CD4-positive, alpha-beta T cell treated with Interleukin-12 subunit alpha and Interleukin-12 subunit beta, for 1 hour (primary cell): ENCODE data around the gene RXRB.
"Not testable (repeated sequence)": the region's sequence is repeated elsewhere in the genome, so short reads cannot be mapped to it uniquely, and the experiment has no call there.

Source experiments
- DNase-seq: peaks from one replicate; pipeline ENCODE4 v3.0.0-alpha.2; 2020

Gene RXRB

GRCh38 chr6:33160728-33161344 lies 39.6 kb downstream of the RXRB start:
- DNase-seq = no peak

GRCh38 chr6:33160096-33160495 lies 40.4 kb downstream of the RXRB start:
- no peak for DNase-seq

DNA sequence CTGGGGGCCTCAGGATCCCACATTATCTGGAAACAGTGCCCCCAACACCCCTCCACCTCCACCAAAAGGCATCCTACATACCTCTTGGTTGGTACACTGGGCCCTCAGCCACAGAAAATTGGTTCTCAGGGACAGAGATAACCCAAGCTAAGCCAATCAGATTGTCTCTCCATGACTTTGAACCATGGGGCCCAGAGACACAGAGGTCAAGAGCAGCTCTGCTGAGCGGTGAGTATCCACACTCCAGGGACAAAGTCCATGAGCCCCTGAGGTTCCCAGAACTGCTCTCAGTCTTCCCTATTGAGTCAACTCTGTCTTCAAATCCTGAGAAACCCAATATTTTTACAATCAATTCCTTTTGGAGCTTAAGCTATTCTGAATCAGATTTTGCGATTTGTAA lies 43.5 kb downstream of the RXRB start:
- DNase-seq = no peak

DNA sequence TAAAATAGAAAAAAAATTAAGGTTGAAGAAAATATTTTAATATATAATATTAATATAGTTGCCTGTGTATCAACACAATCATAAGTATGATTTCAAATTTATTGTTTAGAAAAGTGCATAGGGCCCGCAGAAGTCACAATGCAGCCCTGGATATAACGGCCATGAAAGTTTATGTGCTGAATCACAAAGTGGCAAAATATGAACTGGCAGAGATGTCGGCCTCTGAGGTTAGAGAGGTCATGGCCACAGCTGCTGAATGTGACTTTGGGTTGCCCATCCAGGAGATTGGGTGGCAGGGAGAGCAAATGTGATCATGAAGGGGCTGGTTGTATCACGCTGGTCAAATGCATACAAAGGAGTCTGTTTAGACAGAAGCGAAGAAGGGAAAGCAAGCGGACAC lies 43.9 kb downstream of the RXRB start:
- no peak for DNase-seq

DNA sequence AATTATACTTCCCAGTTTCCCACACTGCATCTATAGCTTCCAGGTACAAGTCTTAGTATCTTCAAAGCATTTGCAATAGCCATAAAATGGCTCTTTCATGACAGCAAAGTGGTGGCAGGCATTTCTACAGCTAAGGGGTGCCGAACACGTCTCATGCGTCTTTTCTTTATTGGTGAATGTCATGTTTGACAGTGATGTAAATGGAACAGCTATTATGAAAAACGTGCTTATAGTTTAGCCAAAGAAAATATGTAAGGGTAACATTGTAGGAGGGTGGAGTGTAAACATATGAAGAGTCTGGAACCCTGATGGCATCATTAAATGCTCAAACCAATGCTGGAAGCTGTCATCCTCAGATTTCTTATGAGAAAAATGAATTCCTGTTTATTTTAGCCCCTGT lies 46.1 kb downstream of the RXRB start:
- DNase-seq = no peak

DNA sequence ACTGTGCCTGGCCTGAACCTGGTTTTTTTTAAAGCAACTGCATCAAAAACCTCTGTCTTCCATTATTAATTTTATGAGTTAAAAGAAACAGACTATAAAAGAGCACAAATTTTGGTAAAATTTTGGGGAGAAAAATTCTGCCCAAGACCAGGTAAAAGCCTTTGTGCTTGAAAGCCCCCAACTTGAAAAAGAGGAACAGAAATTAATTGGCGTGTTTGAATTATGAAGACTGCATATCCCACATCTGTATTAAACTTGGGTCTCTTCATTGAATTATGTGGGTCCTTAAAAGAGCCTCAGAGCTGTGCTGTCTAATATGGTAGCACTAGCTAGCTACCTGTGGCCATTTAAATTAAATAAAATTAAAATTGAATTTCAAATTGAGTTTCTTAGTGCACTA lies 49.4 kb downstream of the RXRB start:
- no peak for DNase-seq

DNA sequence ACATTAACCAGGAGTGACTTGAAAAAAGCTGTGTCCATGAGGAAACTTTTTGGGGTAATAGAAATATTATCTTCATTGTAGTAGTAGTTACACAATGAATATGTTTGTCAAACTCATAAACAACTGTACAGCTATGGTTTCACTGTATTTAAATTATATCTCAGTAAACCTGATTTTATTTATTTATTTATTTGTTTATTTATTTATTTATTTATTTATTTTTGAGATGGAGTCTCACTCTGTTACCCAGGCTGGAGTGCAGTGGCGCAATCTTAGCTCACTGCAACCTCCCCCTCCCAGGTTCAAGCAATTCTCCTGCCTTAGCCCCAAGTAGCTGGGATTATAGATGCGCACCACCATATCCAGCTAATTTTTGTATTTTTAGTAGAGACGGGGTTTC lies 49.9 kb downstream of the RXRB start:
- DNase-seq = not testable (repeated sequence)

- DNase-seq = peak; percentile 29
These were observed 52.4 kb downstream of the RXRB start for GRCh38 chr6:33147807-33148666.

DNA sequence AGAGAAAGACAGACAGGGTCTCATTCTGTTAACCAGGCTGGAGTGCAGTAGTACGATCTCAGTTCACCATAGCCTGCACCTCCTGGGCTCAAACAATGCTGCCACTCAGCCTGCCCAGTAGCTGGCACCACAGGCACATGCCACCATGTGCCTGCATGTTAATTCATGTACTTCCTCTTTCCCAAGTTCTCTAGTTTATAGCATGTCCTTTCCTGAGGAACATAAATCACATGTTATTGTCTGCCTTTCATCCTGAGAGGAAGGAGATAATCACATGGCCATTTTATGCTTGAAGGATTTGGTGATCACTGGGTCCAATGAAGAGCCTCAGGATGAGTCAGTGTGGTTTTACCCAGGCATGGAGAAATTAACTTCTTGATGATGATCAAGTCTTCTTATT lies 56.1 kb downstream of the RXRB start:
- DNase-seq = no peak
